Measurements from ENCODE around the gene BAHCC1.
A peak's percentile ranks its signal among the peaks of the same experiment; 100 is the strongest.

BAHCC1 gene

GRCh38 chr17:81437191-81437651 is 42.0 kb downstream of the BAHCC1 start:
- H3K4me1 ChIP-seq (ENCODE audit: control insufficient read depth, insufficient read depth, low read length), result peaks cover 43% of the 10 kb centered on the region
- no peaks in the 10 kb centered on the region for H3K9me3 ChIP-seq (replicated peaks; ENCODE audit: low read length)
- peak overlapping the region; percentile 35 for H3K4me2 ChIP-seq (ENCODE audit: low read length)
- H3K9ac ChIP-seq (ENCODE audit: low read depth, low read length), result peak overlapping the region; percentile 12
- no peaks in the 10 kb centered on the region for H3K36me3 ChIP-seq (ENCODE audit: insufficient read depth, low read length)
- no peaks in the 10 kb centered on the region for H3K27me3 ChIP-seq (ENCODE audit: control insufficient read depth, insufficient read depth, low read length)
- H3K4me3 ChIP-seq (ENCODE audit: low read length), result no peak overlapping the region

DNA sequence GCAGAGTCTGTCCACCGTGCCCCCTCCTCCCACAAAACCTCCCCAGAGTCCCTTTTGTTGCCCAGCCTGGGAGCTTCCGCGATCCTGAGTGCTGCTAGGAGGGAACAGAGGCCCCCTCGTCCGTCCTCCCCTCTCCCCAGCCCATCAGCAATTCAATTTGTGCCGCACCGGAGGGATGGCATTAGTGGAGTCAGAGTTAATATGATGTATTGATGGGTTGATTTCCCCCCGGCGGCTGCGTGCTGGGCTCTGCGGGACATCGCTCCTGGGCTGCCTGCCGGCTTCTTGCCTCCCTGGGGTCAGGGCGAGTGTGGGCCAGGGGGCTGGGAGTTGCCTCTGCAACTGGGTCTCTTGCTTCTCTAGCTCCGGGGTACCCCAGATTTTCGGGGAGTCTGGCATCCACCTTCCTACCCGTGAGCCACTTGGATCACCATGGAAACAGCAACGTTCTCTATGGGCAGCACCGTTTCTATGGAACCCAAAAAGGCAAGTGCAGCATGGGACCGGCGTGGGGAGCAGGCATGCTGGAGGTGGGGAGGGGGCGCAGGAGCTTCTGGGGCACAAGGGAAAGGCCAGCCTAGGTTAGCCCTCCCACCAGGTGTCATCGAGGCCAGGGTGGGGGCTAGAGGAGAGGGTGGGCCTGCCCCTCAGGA is 42.9 kb downstream of the BAHCC1 start:
- H3K4me2 ChIP-seq (ENCODE audit: low read length), result no peak overlapping the region
- H3K9ac ChIP-seq (ENCODE audit: low read depth, low read length), result peak overlapping the region; percentile 12
- H3K9me3 ChIP-seq (replicated peaks; ENCODE audit: low read length), result no peaks in the 10 kb centered on the region
- no peaks in the 10 kb centered on the region for H3K36me3 ChIP-seq (ENCODE audit: insufficient read depth, low read length)
- no peaks in the 10 kb centered on the region for H3K27me3 ChIP-seq (ENCODE audit: control insufficient read depth, insufficient read depth, low read length)
- peaks cover 43% of the 10 kb centered on the region for H3K4me1 ChIP-seq (ENCODE audit: control insufficient read depth, insufficient read depth, low read length)
- H3K4me3 ChIP-seq (ENCODE audit: low read length), result no peak overlapping the region

DNA sequence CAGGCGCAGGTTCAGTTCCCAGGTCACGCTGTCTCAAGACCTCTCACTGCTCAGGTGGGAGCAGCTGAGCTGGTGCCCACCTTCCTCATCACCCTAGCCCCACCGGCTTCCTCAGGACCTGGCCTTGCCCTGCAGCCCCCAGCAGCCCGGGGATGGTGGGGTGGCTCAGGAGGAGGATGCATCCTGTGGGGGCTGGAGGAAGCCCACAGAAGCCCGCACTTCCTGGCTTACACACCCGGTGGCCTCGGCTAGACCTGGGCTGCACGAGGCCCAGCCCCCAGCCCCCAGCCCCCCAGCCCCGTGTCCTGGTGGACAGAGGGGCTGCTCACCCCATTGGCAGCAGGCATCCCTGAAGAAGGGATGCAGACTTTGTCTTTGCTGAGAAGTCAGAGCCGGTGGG is 43.4 kb downstream of the BAHCC1 start:
- no peak overlapping the region for H3K4me3 ChIP-seq (ENCODE audit: low read length)
- peaks cover 41% of the 10 kb centered on the region for H3K4me1 ChIP-seq (ENCODE audit: control insufficient read depth, insufficient read depth, low read length)
- no peaks in the 10 kb centered on the region for H3K27me3 ChIP-seq (ENCODE audit: control insufficient read depth, insufficient read depth, low read length)
- H3K36me3 ChIP-seq (ENCODE audit: insufficient read depth, low read length), result no peaks in the 10 kb centered on the region
- H3K9me3 ChIP-seq (replicated peaks; ENCODE audit: low read length), result no peaks in the 10 kb centered on the region
- no peak overlapping the region for H3K4me2 ChIP-seq (ENCODE audit: low read length)
- H3K9ac ChIP-seq (ENCODE audit: low read depth, low read length), result no peak overlapping the region

DNA sequence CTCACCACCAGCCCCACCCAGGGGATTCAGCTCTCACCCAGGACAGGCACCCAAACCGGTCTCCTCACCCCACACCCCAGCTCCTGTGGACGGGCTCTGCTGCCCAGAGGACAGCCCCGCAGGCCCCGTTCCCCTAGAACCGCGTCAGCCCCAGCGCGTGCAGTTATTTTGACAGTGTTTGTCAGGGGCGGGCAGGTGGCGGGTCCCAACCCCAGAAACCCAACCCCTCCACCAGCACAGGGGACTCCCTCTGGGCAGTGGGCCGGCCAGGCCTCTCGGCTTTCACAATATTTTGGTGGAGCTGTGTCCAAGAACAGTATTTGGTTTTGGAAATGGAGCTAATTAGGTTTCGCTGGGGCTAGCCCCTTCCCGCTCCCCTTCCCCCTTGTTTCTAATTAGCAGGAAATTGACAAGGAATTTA is 44.8 kb downstream of the BAHCC1 start:
- Histone ChIP-seq H3K9ac (ENCODE audit: low read depth, low read length) (no peak overlapping the region), H3K4me2 (ENCODE audit: low read length) (no peak overlapping the region), H3K27me3 (ENCODE audit: control insufficient read depth, insufficient read depth, low read length) (no peaks in the 10 kb centered on the region), H3K36me3 (ENCODE audit: insufficient read depth, low read length) (no peaks in the 10 kb centered on the region), H3K4me1 (ENCODE audit: control insufficient read depth, insufficient read depth, low read length) (peaks cover 30% of the 10 kb centered on the region), H3K4me3 (ENCODE audit: low read length) (no peak overlapping the region), H3K9me3 (replicated peaks; ENCODE audit: low read length) (no peaks in the 10 kb centered on the region)

DNA sequence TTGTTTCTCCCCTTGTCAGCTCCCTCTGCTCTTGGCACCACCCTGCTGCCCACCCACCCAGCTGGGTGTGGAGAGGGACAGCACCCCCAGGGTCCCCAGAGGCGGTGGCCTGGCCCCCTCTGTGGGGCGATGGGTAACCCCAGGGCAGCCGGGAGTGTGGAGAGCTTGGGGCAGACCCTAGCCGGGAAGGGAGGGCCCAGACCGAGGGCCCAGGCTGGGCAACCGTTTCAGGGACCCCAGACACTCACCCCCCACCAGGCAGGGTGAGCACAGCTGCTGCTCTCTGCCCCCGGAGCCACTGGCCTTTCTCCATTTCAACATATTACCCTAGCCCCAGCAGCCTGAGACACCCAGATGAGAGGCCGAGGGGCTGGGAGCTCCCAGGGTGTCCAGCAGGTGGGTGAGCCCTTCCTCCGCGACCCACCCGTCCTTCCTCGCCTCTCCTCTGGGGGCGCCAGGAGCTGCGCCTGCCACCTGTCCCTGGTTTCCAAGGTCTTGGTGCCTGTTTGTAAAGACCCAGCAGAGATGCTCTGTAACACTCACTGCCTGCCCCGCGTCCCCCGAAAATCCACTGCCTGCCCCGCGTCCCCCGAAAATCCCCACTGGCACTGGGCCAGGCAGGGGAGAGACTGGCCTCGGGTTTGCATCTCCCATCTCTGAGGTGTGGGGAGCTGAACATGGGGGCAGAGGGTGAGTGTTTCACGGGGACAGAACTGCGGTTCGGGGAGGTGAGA is 45.4 kb downstream of the BAHCC1 start:
- peaks cover 23% of the 10 kb centered on the region for H3K4me1 ChIP-seq (ENCODE audit: control insufficient read depth, insufficient read depth, low read length)
- H3K27me3 ChIP-seq (ENCODE audit: control insufficient read depth, insufficient read depth, low read length), result no peaks in the 10 kb centered on the region
- no peaks in the 10 kb centered on the region for H3K9me3 ChIP-seq (replicated peaks; ENCODE audit: low read length)
- no peak overlapping the region for H3K9ac ChIP-seq (ENCODE audit: low read depth, low read length)
- no peak overlapping the region for H3K4me3 ChIP-seq (ENCODE audit: low read length)
- no peak overlapping the region for H3K4me2 ChIP-seq (ENCODE audit: low read length)
- no peaks in the 10 kb centered on the region for H3K36me3 ChIP-seq (ENCODE audit: insufficient read depth, low read length)

- no peak overlapping the region for H3K4me2 ChIP-seq (ENCODE audit: low read length)
- H3K9me3 ChIP-seq (replicated peaks; ENCODE audit: low read length), result no peaks in the 10 kb centered on the region
- no peaks in the 10 kb centered on the region for H3K36me3 ChIP-seq (ENCODE audit: insufficient read depth, low read length)
- peaks cover 3% of the 10 kb centered on the region for H3K4me1 ChIP-seq (ENCODE audit: control insufficient read depth, insufficient read depth, low read length)
- H3K9ac ChIP-seq (ENCODE audit: low read depth, low read length), result no peak overlapping the region
- no peak overlapping the region for H3K4me3 ChIP-seq (ENCODE audit: low read length)
- H3K27me3 ChIP-seq (ENCODE audit: control insufficient read depth, insufficient read depth, low read length), result no peaks in the 10 kb centered on the region
Observed at GRCh38 chr17:81442791-81443190, 47.5 kb downstream of the BAHCC1 start.

- H3K4me1 ChIP-seq (ENCODE audit: control insufficient read depth, insufficient read depth, low read length), result no peaks in the 10 kb centered on the region
- no peak overlapping the region for H3K4me3 ChIP-seq (ENCODE audit: low read length)
- H3K36me3 ChIP-seq (ENCODE audit: insufficient read depth, low read length), result no peaks in the 10 kb centered on the region
- H3K9me3 ChIP-seq (replicated peaks; ENCODE audit: low read length), result no peaks in the 10 kb centered on the region
- no peaks in the 10 kb centered on the region for H3K27me3 ChIP-seq (ENCODE audit: control insufficient read depth, insufficient read depth, low read length)
- no peak overlapping the region for H3K9ac ChIP-seq (ENCODE audit: low read depth, low read length)
- H3K4me2 ChIP-seq (ENCODE audit: low read length), result no peak overlapping the region
Observed at GRCh38 chr17:81443269-81443668, 48.0 kb downstream of the BAHCC1 start.

DNA sequence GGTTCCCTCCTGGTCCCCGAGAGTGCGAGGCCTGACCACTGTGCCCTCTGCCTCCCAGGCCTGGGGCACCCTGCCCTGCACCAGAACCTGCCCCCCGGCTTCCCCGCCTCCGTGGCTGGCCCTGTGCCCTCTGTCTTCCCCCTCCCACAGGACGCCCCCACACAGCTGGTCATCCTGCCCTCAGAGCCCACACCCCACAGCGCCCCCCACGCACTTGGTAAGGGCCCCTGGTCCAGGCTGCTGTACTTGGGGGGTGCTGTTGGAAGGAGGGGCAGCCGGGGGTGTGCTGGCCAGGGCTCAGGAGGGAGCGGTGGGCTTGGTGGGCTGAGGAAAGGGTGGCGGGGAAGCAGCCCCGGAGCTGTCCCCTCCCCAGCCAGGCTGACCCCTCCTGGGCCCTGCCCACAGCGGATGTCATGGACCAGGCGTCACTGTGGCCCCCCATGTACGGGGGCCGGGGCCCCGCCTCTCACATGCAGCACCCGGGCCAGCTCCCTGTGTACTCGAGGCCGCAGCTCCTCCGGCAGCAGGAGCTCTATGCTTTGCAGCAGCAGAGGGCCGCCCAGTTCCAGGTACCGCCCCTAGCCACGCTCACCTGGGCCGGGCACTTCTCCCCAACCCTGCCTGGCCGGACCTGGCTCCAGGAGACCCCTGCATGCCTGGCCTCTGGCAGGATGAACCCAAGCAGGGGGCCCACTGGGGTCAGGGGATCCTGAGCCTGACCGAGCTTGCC is 49.5 kb downstream of the BAHCC1 start:
- no peaks in the 10 kb centered on the region for H3K4me1 ChIP-seq (ENCODE audit: control insufficient read depth, insufficient read depth, low read length)
- no peaks in the 10 kb centered on the region for H3K9me3 ChIP-seq (replicated peaks; ENCODE audit: low read length)
- no peak overlapping the region for H3K9ac ChIP-seq (ENCODE audit: low read depth, low read length)
- no peaks in the 10 kb centered on the region for H3K36me3 ChIP-seq (ENCODE audit: insufficient read depth, low read length)
- no peak overlapping the region for H3K4me2 ChIP-seq (ENCODE audit: low read length)
- no peaks in the 10 kb centered on the region for H3K27me3 ChIP-seq (ENCODE audit: control insufficient read depth, insufficient read depth, low read length)
- H3K4me3 ChIP-seq (ENCODE audit: low read length), result no peak overlapping the region

DNA sequence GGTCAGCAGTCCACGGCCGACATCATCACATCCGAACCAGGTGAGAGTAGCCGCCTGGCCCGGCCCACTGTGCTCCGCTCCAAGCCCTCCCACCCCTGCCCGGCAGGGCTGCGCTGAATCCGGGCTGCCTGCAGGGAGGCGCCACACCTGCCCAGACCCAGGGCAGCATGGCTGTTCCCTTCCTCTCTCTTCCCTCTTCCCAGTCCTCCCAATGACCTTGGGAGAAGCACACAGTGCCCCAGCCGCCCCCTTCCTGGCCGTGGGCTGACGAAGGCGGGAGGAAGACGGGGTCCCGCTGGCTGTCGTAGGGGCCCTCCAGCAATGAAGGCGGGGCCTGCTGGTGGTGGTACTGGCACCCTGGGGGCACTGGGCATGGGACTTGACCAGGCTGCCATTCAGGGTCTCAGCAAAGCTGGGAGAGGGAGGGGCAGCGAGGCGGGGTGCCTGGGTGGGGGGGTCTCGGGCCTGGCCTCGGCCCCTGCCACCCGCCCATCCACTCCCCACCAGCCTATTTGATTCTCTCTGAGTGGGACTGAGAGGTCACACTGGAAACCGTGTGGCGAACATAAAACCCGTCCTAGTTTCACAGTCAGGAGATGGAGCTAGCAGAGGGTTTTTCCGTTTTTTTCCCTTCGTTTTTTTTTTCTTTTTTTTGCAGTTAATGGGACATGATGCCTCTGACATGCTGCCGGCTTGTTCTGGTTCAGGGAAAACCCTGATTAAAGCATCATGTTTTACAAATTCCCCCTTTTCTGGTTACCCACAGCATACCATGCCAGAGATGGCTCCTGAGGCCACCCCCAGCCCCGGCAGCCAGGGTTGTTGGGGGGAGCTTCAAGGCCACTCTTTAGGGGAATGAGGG is 50.6 kb downstream of the BAHCC1 start:
- no peaks in the 10 kb centered on the region for H3K36me3 ChIP-seq (ENCODE audit: insufficient read depth, low read length)
- no peaks in the 10 kb centered on the region for H3K27me3 ChIP-seq (ENCODE audit: control insufficient read depth, insufficient read depth, low read length)
- no peak overlapping the region for H3K9ac ChIP-seq (ENCODE audit: low read depth, low read length)
- H3K9me3 ChIP-seq (replicated peaks; ENCODE audit: low read length), result no peaks in the 10 kb centered on the region
- no peaks in the 10 kb centered on the region for H3K4me1 ChIP-seq (ENCODE audit: control insufficient read depth, insufficient read depth, low read length)
- H3K4me3 ChIP-seq (ENCODE audit: low read length), result no peak overlapping the region
- H3K4me2 ChIP-seq (ENCODE audit: low read length), result no peak overlapping the region

DNA sequence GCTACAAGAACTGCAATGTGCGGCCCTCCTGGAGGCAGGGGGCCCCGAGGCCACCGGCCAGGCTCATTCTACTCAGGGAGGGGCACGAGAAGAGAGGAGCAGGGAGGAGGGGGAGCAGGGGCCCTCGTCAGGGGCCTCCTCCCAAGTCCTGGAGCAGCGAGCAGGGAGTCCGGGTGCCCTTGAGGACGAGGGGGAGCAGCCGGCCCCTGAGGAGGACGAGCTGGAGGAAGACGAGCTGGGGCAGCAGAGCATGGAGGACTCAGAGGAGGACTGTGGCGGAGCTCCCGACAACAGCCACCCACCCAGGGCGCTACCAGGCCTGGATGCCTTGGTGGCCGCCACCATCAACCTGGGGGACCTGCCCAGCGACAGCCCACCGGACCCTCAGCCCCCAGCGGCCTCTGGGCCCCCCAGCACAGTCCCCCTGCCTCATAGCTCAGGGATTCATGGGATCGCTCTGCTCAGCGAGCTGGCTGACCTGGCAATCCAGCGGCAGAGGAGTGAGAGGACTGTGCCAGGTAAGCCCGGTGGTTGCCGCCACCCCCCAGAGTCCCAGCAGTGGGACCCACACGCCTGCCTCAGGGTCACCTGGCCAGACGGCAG is 52.2 kb downstream of the BAHCC1 start:
- Histone ChIP-seq H3K9ac (ENCODE audit: low read depth, low read length) (no peak overlapping the region), H3K9me3 (replicated peaks; ENCODE audit: low read length) (no peaks in the 10 kb centered on the region), H3K4me2 (ENCODE audit: low read length) (no peak overlapping the region), H3K36me3 (ENCODE audit: insufficient read depth, low read length) (no peaks in the 10 kb centered on the region), H3K4me3 (ENCODE audit: low read length) (no peak overlapping the region), H3K4me1 (ENCODE audit: control insufficient read depth, insufficient read depth, low read length) (no peaks in the 10 kb centered on the region), H3K27me3 (ENCODE audit: control insufficient read depth, insufficient read depth, low read length) (no peaks in the 10 kb centered on the region)

GRCh38 chr17:81448442-81448841 is 53.2 kb downstream of the BAHCC1 start:
- H3K4me2 ChIP-seq (ENCODE audit: low read length), result no peak overlapping the region
- no peak overlapping the region for H3K4me3 ChIP-seq (ENCODE audit: low read length)
- H3K27me3 ChIP-seq (ENCODE audit: control insufficient read depth, insufficient read depth, low read length), result no peaks in the 10 kb centered on the region
- no peaks in the 10 kb centered on the region for H3K9me3 ChIP-seq (replicated peaks; ENCODE audit: low read length)
- no peaks in the 10 kb centered on the region for H3K36me3 ChIP-seq (ENCODE audit: insufficient read depth, low read length)
- H3K4me1 ChIP-seq (ENCODE audit: control insufficient read depth, insufficient read depth, low read length), result no peaks in the 10 kb centered on the region
- no peak overlapping the region for H3K9ac ChIP-seq (ENCODE audit: low read depth, low read length)

Measured in skeletal muscle satellite cell (primary cell).